Caco-2 (cell line): ENCODE measurements around the gene PKD1L1. TPM values are rescaled to one million over a fixed set of nuclear protein-coding genes. Genes with fewer than 3 reads are reported as not detected.

Experiments used
- BruUV-seq: library from RNA; stranded (reverse); fragments of 400-500 nt; replicated peaks from 2 replicates; lab custom pipeline; 2021; lab: Mats Ljungman, UMichigan
- CTCF ChIA-PET: fragments of 300-600 bp; sonication (Branson Sonifier 250); formaldehyde crosslinking; loops from one replicate; lab custom pipeline; 2022; ENCODE audit warnings: antibody characterized with exemption; lab: Charles Lee
- POLR2A ChIA-PET: fragments of 300-600 bp; sonication (Branson Sonifier 250); formaldehyde crosslinking; loops from one replicate; lab custom pipeline; 2022; ENCODE audit warnings: antibody characterized with exemption; lab: Charles Lee
- DNase-seq, 2 experiments: peaks; one replicate each; pipeline versions ENCODE4 v3.0.0 to v3.0.0-alpha.2; 2020 to 2022
- H3K27me3 ChIP-seq: replicated peaks from 2 replicates; pipeline ENCODE4 v1.6.0; 2011; ENCODE audit warnings: low read length; ENCODE audit not compliant: control insufficient read depth, insufficient read depth
- H3K36me3 ChIP-seq: 2 replicates; pipeline ENCODE4 v1.5.1; 2011; ENCODE audit warnings: low read length; ENCODE audit not compliant: control insufficient read depth, insufficient read depth
- H3K4me1 ChIP-seq: fragments of 250-450 bp; sonication (Bioruptor Pico); 2 replicates; pipeline ENCODE4 v1.5.1; 2020; ENCODE audit warnings: mild to moderate bottlenecking
- H3K4me3 ChIP-seq: 2 replicates; pipeline ENCODE4 v1.5.1; 2011; ENCODE audit warnings: low read depth, mild to moderate bottlenecking, control low read depth, low read length
- H3K9me3 ChIP-seq: fragments of 250-450 bp; sonication (Bioruptor Pico); 2 replicates; pipeline ENCODE4 v1.5.1; 2020; ENCODE audit warnings: mild to moderate bottlenecking, moderate library complexity
- H3K27ac Mint-ChIP-seq: one replicate; pipeline ENCODE4 v1.8.0; 2022; ENCODE audit warnings: mixed read lengths; ENCODE audit not compliant: unreplicated experiment
- H3K27me3 Mint-ChIP-seq: one replicate; pipeline ENCODE4 v1.8.0; 2022; ENCODE audit warnings: mixed read lengths; ENCODE audit not compliant: insufficient read depth, unreplicated experiment
- H3K36me3 Mint-ChIP-seq: one replicate; pipeline ENCODE4 v1.8.0; 2022; ENCODE audit warnings: mild to moderate bottlenecking, mixed read lengths; ENCODE audit not compliant: insufficient read depth, unreplicated experiment
- H3K4me1 Mint-ChIP-seq: one replicate; pipeline ENCODE4 v1.8.0; 2022; ENCODE audit warnings: low read depth, mixed read lengths; ENCODE audit not compliant: unreplicated experiment
- H3K4me3 Mint-ChIP-seq: one replicate; pipeline ENCODE4 v1.8.0; 2022; ENCODE audit warnings: mild to moderate bottlenecking, moderate library complexity, mixed read lengths; ENCODE audit not compliant: unreplicated experiment
- H3K9me3 Mint-ChIP-seq: one replicate; pipeline ENCODE4 v1.8.0; 2022; ENCODE audit warnings: mixed read lengths; ENCODE audit not compliant: unreplicated experiment
- CTCF ChIP-seq, 2 experiments: fragments of 200-600 bp in 1 of 2; IDR thresholded peaks; 1 replicate in 1 of 2; 2 replicates in 1 of 2; pipeline versions ENCODE4 v1.5.1 to v1.8.0; 2011 to 2022; ENCODE audit warnings: antibody characterized with exemption in 1 of 2, control low read depth in 1 of 2, inconsistent platforms in 1 of 2, low read depth in 1 of 2, low read length in 1 of 2, mild to moderate bottlenecking in 1 of 2, moderate library complexity in 1 of 2; ENCODE audit not compliant: insufficient read depth in 1 of 2, severe bottlenecking in 1 of 2, unreplicated experiment in 1 of 2
- intact Hi-C: fragments of 100-400 bp; cut with micrococcal nuclease; formaldehyde crosslinking; loops from one replicate; pipeline ENCODE4 v1.10.0; 2022; ENCODE audit not compliant: unreplicated experiment
- total RNA-seq: library from RNA; stranded (reverse); gene quantifications from 2 replicates; pipeline ENCODE4 v1.2.3, GENCODE V29; 2022

The PKD1L1 gene
- total RNA-seq, 1 experiment from 2014 or later: 0.25 TPM

- intact Hi-C loops: no loop called here
- no peak overlapping the region for H3K4me3 Mint-ChIP-seq
- Histone ChIP-seq H3K27me3 (no peaks in the 10 kb centered on the region), H3K9me3 (no peaks in the 10 kb centered on the region), H3K36me3 (no peaks in the 10 kb centered on the region), H3K4me1 (0 out of 2 replicates have a peak, but pooled peaks cover 5% of the 10 kb centered on the region), H3K4me3 (no peak overlapping the region)
- no peak for DNase-seq
- H3K9me3 Mint-ChIP-seq: no peaks in the 10 kb centered on the region
- H3K27ac Mint-ChIP-seq: no peak overlapping the region
- H3K4me1 Mint-ChIP-seq: peaks cover 15% of the 10 kb centered on the region
- no peaks in the 10 kb centered on the region for H3K27me3 Mint-ChIP-seq
- ChIA-PET POLR2A (no interaction called here), CTCF (no interaction called here)
- no TSS peak for BruUV-seq
- TF ChIP-seq CTCF (IDR thresholded peaks at IDR 0.05; ENCODE audit: insufficient read depth in 1 of 2, low read depth in 1 of 2, low read length in 1 of 2, severe bottlenecking in 1 of 2, unreplicated experiment in 1 of 2): no peak
- H3K36me3 Mint-ChIP-seq: no peaks in the 10 kb centered on the region
These were observed 6.1 kb downstream of the PKD1L1 start for GRCh38 chr7:47942132-47942531.

DNA sequence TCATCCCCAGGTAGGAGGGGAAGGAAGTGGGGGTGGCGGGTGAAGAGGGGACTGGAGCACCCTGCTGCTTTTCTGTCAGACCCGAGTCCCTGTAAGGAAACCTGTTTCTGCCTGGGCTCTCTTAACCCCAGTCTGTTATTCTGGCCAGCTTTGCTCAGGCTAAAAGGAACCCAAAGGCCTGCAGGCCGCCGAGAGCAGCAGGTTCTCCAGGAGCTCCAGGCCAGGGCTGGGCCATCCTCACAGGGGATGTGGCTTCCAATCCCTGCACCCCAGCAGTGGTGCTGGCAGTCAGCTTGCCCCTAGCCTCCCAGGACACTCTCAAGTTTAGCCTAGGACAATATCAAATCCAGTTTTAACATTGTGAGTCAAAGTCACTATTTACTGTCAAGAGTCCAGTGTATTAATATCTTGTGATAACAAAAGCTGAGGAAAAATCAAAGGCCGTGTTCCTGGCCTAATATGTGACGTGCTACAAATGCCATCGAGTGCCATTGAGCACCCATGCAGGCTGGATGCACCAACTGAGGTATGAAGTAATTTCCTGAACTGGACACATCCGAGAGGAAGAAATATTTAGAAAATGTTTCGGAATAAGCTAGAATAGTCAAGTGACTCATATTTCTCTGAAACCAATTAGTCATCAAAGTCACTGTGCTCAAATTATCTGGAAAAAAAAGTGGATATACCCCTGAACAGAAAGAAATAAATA lies 7.0 kb downstream of the PKD1L1 start:
- CTCF ChIA-PET: no interaction called here
- BruUV-seq: no TSS peak
- Mint-ChIP-seq H3K4me3 (no peak overlapping the region), H3K27ac (no peak overlapping the region), H3K27me3 (no peaks in the 10 kb centered on the region), H3K4me1 (peaks cover 10% of the 10 kb centered on the region), H3K36me3 (no peaks in the 10 kb centered on the region), H3K9me3 (no peaks in the 10 kb centered on the region)
- POLR2A ChIA-PET: no interaction called here
- intact Hi-C loops: no loop called here
- no peak for TF ChIP-seq CTCF (IDR thresholded peaks at IDR 0.05; ENCODE audit: insufficient read depth in 1 of 2, low read depth in 1 of 2, low read length in 1 of 2, severe bottlenecking in 1 of 2, unreplicated experiment in 1 of 2)
- Histone ChIP-seq H3K27me3 (no peaks in the 10 kb centered on the region), H3K4me1 (no peaks in the 10 kb centered on the region), H3K4me3 (no peak overlapping the region), H3K36me3 (no peaks in the 10 kb centered on the region), H3K9me3 (no peaks in the 10 kb centered on the region)
- no peak for DNase-seq

GRCh38 chr7:47940088-47941013 lies 7.9 kb downstream of the PKD1L1 start:
- no peak overlapping the region for H3K4me3 Mint-ChIP-seq
- TF ChIP-seq CTCF (IDR thresholded peaks at IDR 0.05; ENCODE audit: insufficient read depth in 1 of 2, low read depth in 1 of 2, low read length in 1 of 2, severe bottlenecking in 1 of 2, unreplicated experiment in 1 of 2): no peak
- peaks cover 7% of the 10 kb centered on the region for H3K4me1 Mint-ChIP-seq
- no peaks in the 10 kb centered on the region for H3K36me3 Mint-ChIP-seq
- no peaks in the 10 kb centered on the region for H3K9me3 Mint-ChIP-seq
- Histone ChIP-seq H3K9me3 (no peaks in the 10 kb centered on the region), H3K4me3 (no peak overlapping the region), H3K36me3 (no peaks in the 10 kb centered on the region), H3K27me3 (no peaks in the 10 kb centered on the region), H3K4me1 (no peaks in the 10 kb centered on the region)
- no peak for DNase-seq
- no peaks in the 10 kb centered on the region for H3K27me3 Mint-ChIP-seq
- ChIA-PET CTCF (interaction anchor here (0.9 kb wide), 1 partner anchor 674 kb away, joined by 4 read pairs; no protein-coding TSS in a partner anchor), POLR2A (no interaction called here)
- H3K27ac Mint-ChIP-seq: no peak overlapping the region
- no TSS peak for BruUV-seq
- intact Hi-C loops: no loop called here
